ENCODE results near the gene JMJD6. TPM values are rescaled to one million over a fixed set of nuclear protein-coding genes. Genes with fewer than 3 reads are reported as not detected.

Gene JMJD6
- total and polyA plus RNA-seq, 9 of the 15 experiments (the other 6 are each of a cell fraction or from before 2014, with no cell fraction given): 2.5 to 52.3 (median 36.3) TPM

- TF ChIP-seq, protein P1, sequence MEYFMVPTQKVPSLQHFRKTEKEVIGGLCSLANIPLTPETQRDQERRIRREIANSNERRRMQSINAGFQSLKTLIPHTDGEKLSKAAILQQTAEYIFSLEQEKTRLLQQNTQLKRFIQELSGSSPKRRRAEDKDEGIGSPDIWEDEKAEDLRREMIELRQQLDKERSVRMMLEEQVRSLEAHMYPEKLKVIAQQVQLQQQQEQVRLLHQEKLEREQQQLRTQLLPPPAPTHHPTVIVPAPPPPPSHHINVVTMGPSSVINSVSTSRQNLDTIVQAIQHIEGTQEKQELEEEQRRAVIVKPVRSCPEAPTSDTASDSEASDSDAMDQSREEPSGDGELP (CRISPR knock-in tag; IDR thresholded peaks at IDR 0.05; ENCODE audit: borderline replicate concordance): peak; percentile 88
- TF ChIP-seq THAP12 (CRISPR knock-in tag; IDR thresholded peaks at IDR 0.05): peak; percentile 10; the same call in 1 of the 2 replicates
- peak; percentile 12; the same call in 1 of the 2 replicates for TF ChIP-seq SOX6 (IDR thresholded peaks at IDR 0.05)
- TF ChIP-seq FOXK2 (conservative IDR thresholded peaks at IDR 0.05 in 1 of 2, IDR thresholded peaks at IDR 0.05 in 1 of 2; ENCODE audit: low read depth in 2 of 2): no peak
- no peak for TF ChIP-seq U2AF1 (optimal IDR thresholded peaks at IDR 0.05; ENCODE audit: low read depth, low read length)
- peak; percentile 80; the same call in 1 of the 2 replicates for TF ChIP-seq LARP7 (IDR thresholded peaks at IDR 0.05)
- TF ChIP-seq TEAD1 (CRISPR knock-in tag; IDR thresholded peaks at IDR 0.05): peak; percentile 12 to 67; a peak in 1 of 4 replicates
- TF ChIP-seq ZNF707 (CRISPR knock-in tag; conservative IDR thresholded peaks at IDR 0.05): no peak
- TF ChIP-seq SIN3B (IDR thresholded peaks at IDR 0.05; ENCODE audit: low read depth): peak; percentile 40; the same call in 1 of the 2 replicates
- no peak for TF ChIP-seq ZBTB34 (CRISPR knock-in tag; IDR thresholded peaks at IDR 0.05)
- TF ChIP-seq SREBF1 (IDR thresholded peaks at IDR 0.05; ENCODE audit: borderline replicate concordance, low read depth, low read length): peak; percentile 74; the same call in 1 of the 2 replicates
- peak; percentile 80; the same call in 1 of the 2 replicates for TF ChIP-seq ESRRA (IDR thresholded peaks at IDR 0.05; ENCODE audit: borderline replicate concordance, low read depth)
- TF ChIP-seq ZNF165 (CRISPR knock-in tag; IDR thresholded peaks at IDR 0.05; ENCODE audit: borderline replicate concordance): no peak
- peak; percentile 12; the same call in 1 of the 2 replicates for TF ChIP-seq BCOR (IDR thresholded peaks at IDR 0.05)
- no peak for TF ChIP-seq ZNF175 (CRISPR knock-in tag; IDR thresholded peaks at IDR 0.05; ENCODE audit: low read depth)
- TF ChIP-seq SMARCE1 (IDR thresholded peaks at IDR 0.05): peak; percentile 32; the same call in 1 of the 2 replicates
- TF ChIP-seq, protein P2, sequence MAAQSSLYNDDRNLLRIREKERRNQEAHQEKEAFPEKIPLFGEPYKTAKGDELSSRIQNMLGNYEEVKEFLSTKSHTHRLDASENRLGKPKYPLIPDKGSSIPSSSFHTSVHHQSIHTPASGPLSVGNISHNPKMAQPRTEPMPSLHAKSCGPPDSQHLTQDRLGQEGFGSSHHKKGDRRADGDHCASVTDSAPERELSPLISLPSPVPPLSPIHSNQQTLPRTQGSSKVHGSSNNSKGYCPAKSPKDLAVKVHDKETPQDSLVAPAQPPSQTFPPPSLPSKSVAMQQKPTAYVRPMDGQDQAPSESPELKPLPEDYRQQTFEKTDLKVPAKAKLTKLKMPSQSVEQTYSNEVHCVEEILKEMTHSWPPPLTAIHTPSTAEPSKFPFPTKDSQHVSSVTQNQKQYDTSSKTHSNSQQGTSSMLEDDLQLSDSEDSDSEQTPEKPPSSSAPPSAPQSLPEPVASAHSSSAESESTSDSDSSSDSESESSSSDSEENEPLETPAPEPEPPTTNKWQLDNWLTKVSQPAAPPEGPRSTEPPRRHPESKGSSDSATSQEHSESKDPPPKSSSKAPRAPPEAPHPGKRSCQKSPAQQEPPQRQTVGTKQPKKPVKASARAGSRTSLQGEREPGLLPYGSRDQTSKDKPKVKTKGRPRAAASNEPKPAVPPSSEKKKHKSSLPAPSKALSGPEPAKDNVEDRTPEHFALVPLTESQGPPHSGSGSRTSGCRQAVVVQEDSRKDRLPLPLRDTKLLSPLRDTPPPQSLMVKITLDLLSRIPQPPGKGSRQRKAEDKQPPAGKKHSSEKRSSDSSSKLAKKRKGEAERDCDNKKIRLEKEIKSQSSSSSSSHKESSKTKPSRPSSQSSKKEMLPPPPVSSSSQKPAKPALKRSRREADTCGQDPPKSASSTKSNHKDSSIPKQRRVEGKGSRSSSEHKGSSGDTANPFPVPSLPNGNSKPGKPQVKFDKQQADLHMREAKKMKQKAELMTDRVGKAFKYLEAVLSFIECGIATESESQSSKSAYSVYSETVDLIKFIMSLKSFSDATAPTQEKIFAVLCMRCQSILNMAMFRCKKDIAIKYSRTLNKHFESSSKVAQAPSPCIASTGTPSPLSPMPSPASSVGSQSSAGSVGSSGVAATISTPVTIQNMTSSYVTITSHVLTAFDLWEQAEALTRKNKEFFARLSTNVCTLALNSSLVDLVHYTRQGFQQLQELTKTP (IDR thresholded peaks at IDR 0.05; ENCODE audit: low read depth in 1 of 2, partially characterized antibody in 2 of 2): peak in 1 of 2 experiments; percentile 56
- TF ChIP-seq DDX20 (tag; IDR thresholded peaks at IDR 0.05; ENCODE audit: low read depth): no peak
- TF ChIP-seq NFRKB (IDR thresholded peaks at IDR 0.05; ENCODE audit: low read depth): peak; percentile 21; the same call in 1 of the 2 replicates
These were observed 11.5 kb upstream of the JMJD6 start, which contains the start of gene MFSD11 (continued) for GRCh38 chr17:76737676-76738467.
